Loucy (cell line): ENCODE measurements around the gene CACNG1.

Source experiments
- H2AFZ ChIP-seq: fragments of 200-600 bp; sonication (generic); 2 replicates; pipeline ENCODE4 v1.6.0; 2016; ENCODE audit warnings: antibody characterized with exemption, mild to moderate bottlenecking, low read length, moderate library complexity
- H3F3A ChIP-seq: fragments of 200-600 bp; 2 replicates; pipeline ENCODE4 v1.6.0; 2016; ENCODE audit warnings: antibody characterized with exemption, low read depth, mild to moderate bottlenecking
- H3K27me3 ChIP-seq: fragments of 200-600 bp; sonication (generic); 2 replicates; pipeline ENCODE4 v1.6.1; 2014; ENCODE audit warnings: low read length, mild to moderate bottlenecking; ENCODE audit not compliant: insufficient read depth, poor library complexity, severe bottlenecking
- H3K36me3 ChIP-seq: fragments of 200-600 bp; sonication (generic); 2 replicates; pipeline ENCODE4 v1.6.1; 2016; ENCODE audit warnings: low read length; ENCODE audit not compliant: insufficient read depth
- H3K4me1 ChIP-seq: fragments of 200-600 bp; sonication (generic); 2 replicates; pipeline ENCODE4 v1.5.1; 2014; ENCODE audit warnings: low read length, mild to moderate bottlenecking; ENCODE audit not compliant: insufficient read depth, poor library complexity, severe bottlenecking
- H3K4me2 ChIP-seq: fragments of 200-600 bp; sonication (generic); 2 replicates; pipeline ENCODE4 v1.6.0; 2014; ENCODE audit warnings: antibody characterized with exemption, low read length, low read depth, mild to moderate bottlenecking; ENCODE audit not compliant: poor library complexity, severe bottlenecking
- H3K4me3 ChIP-seq: fragments of 200-600 bp; sonication (generic); 2 replicates; pipeline ENCODE4 v1.5.1; 2014; ENCODE audit warnings: low read length, mild to moderate bottlenecking, mixed read lengths; ENCODE audit not compliant: poor library complexity, severe bottlenecking
- H3K79me2 ChIP-seq: fragments of 200-600 bp; sonication (generic); 2 replicates; pipeline ENCODE4 v1.6.1; 2014; ENCODE audit warnings: low read length; ENCODE audit not compliant: insufficient read depth
- H3K9ac ChIP-seq: fragments of 200-600 bp; sonication (generic); 2 replicates; pipeline ENCODE4 v1.6.0; 2014; ENCODE audit warnings: mild to moderate bottlenecking, low read depth, low read length, moderate library complexity; ENCODE audit not compliant: poor library complexity, severe bottlenecking
- H3K9me2 ChIP-seq: fragments of 200-600 bp; sonication (generic); replicated peaks from 2 replicates; pipeline ENCODE4 v1.6.1; 2016; ENCODE audit warnings: low read depth, low read length, mixed read lengths
- H3K9me3 ChIP-seq: fragments of 200-600 bp; sonication (generic); 2 replicates; pipeline ENCODE4 v1.6.1; 2014; ENCODE audit warnings: mild to moderate bottlenecking, antibody characterized with exemption, low read length, low read depth; ENCODE audit not compliant: insufficient read depth
- H4K20me1 ChIP-seq: fragments of 200-600 bp; sonication (generic); 2 replicates; pipeline ENCODE4 v1.6.0; 2014; ENCODE audit warnings: antibody characterized with exemption, low read length, mild to moderate bottlenecking; ENCODE audit not compliant: insufficient read depth, poor library complexity, severe bottlenecking
- EZH2phosphoT487 ChIP-seq: fragments of 200-600 bp; IDR thresholded peaks from 2 replicates; pipeline ENCODE4 v1.6.1; 2018; ENCODE audit warnings: antibody characterized with exemption, mild to moderate bottlenecking, moderate library complexity, borderline replicate concordance
- TF ChIP-seq, protein P1 (sequence below): fragments of 200-600 bp; sonication (generic); conservative IDR thresholded peaks from 2 replicates; pipeline ENCODE4 v1.5.1; 2014; ENCODE audit warnings: mild to moderate bottlenecking, antibody characterized with exemption, low read length

CACNG1 gene, protein sequence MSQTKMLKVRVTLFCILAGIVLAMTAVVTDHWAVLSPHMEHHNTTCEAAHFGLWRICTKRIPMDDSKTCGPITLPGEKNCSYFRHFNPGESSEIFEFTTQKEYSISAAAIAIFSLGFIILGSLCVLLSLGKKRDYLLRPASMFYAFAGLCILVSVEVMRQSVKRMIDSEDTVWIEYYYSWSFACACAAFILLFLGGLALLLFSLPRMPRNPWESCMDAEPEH

DNA sequence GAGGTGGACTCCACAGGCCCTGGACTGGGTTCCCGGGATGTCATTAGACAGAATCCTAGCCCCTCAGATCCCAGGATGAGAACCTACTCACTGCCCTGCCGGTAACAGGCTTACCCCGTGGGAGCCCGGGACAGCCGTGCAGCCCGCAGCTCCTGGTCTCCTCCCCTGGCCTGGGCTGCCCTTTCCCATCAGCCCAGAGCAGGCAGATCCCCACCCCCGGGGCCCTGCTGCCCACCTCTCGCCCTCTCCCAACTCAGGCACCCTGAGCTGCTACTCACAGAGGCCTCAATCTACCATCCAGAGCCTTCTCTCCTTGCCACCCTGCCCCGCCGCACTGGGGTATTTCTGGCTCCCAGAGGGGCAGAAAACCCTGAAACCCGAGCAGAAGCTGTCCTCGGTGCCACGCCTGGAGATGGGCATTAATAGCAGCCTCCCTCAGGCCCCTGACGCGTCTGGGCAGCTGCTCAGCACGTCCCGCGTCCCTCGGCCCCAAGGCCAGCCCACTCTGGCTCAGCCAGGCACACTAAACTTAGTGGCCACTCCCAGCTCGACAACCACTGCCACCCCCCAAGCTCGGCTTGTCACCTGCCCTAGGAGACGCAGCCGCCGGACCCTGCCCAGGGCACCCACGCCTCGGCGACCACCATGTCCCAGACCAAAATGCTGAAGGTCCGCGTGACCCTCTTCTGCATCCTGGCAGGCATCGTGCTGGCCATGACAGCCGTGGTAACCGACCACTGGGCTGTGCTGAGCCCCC, at the start of gene CACNG1:
Gene CACNG1 (plus strand): TSS at position 539 of the 757 bp plus-strand sequence. CDS start 107 bp downstream, at position 646.
- Histone ChIP-seq H2AFZ (no peak within 1 kb of the TSS), H3K36me3 (no peaks in the 10 kb centered on the region), H3K4me3 (no peak within 1 kb of the TSS), H3K9me3 (peaks cover 14% of the 10 kb centered on the region), H3K79me2 (no peaks in the 10 kb centered on the region), H3K9me2 (no peaks in the 10 kb centered on the region), H3K4me2 (no peak within 1 kb of the TSS), H3F3A (no peaks in the 10 kb centered on the region), H3K27me3 (no peaks in the 10 kb centered on the region), H4K20me1 (no peaks in the 10 kb centered on the region), H3K9ac (no peak within 1 kb of the TSS), H3K4me1 (no peaks in the 10 kb centered on the region)
- TF ChIP-seq, protein P1, sequence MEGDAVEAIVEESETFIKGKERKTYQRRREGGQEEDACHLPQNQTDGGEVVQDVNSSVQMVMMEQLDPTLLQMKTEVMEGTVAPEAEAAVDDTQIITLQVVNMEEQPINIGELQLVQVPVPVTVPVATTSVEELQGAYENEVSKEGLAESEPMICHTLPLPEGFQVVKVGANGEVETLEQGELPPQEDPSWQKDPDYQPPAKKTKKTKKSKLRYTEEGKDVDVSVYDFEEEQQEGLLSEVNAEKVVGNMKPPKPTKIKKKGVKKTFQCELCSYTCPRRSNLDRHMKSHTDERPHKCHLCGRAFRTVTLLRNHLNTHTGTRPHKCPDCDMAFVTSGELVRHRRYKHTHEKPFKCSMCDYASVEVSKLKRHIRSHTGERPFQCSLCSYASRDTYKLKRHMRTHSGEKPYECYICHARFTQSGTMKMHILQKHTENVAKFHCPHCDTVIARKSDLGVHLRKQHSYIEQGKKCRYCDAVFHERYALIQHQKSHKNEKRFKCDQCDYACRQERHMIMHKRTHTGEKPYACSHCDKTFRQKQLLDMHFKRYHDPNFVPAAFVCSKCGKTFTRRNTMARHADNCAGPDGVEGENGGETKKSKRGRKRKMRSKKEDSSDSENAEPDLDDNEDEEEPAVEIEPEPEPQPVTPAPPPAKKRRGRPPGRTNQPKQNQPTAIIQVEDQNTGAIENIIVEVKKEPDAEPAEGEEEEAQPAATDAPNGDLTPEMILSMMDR, result no peak
- no peak for TF ChIP-seq EZH2phosphoT487

DNA sequence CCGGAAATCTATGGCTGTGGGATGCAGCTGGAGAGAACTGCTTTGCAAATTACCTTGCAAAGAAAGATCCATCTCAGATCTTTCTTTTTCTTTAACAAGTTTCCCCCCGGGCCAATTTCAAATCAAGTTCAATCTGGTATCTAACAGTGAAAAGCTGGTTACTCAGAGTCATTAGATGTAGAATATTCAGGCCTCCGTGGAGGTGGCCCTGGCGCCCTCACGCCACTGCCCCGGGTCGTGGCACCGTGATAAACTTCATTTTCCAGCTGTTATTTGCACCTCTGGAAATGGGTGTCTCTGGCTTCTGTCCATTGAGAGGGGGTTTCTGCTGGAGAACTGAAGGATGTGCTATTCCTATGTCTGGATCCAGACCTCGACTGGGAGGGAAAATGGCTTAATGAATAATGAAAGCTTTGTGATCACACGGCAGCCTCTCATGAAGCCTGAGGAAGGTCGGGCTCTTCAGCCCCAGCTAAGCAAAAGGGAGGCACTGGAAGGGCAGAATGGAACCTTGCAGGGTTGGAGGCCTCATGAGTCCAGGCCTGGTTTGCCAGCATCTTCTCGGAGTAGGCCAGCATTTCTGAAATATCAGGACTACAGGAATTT, 49.3 kb upstream of the CACNG1 start:
- H3K9me3 ChIP-seq, result no peaks in the 10 kb centered on the region
- no peaks in the 10 kb centered on the region for H4K20me1 ChIP-seq
- no peaks in the 10 kb centered on the region for H3K79me2 ChIP-seq
- H2AFZ ChIP-seq, result no peak overlapping the region
- no peaks in the 10 kb centered on the region for H3K36me3 ChIP-seq
- H3K9me2 ChIP-seq, result no peaks in the 10 kb centered on the region
- TF ChIP-seq EZH2phosphoT487, result no peak
- TF ChIP-seq, protein P1, result no peak
- H3K4me3 ChIP-seq, result no peak overlapping the region
- no peak overlapping the region for H3K9ac ChIP-seq
- no peaks in the 10 kb centered on the region for H3K27me3 ChIP-seq
- no peak overlapping the region for H3K4me2 ChIP-seq
- H3F3A ChIP-seq, result no peaks in the 10 kb centered on the region
- H3K4me1 ChIP-seq, result no peaks in the 10 kb centered on the region

DNA sequence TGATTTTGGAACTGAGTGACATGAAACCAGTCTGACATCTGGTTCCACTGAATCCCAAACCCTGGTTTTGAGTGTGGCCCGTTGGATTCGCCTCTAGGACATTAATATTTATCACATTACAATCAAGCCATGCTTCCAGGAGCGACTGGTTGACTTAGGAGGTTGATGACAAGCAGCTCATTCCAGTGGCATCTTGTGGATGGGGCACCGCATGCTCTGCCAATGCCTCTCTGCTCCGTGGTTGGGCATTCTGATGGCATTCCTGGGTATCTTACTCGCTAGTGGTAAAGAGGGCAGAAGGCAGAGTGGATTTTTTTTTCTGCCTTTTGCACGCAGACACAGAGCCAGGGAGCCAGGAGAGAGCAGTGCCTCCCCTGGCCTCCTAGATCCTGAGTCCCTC, 48.4 kb upstream of the CACNG1 start:
- Histone ChIP-seq H4K20me1 (no peaks in the 10 kb centered on the region), H3K79me2 (no peaks in the 10 kb centered on the region), H3K4me1 (no peaks in the 10 kb centered on the region), H3K4me2 (no peak overlapping the region), H3K9ac (no peak overlapping the region), H3K9me2 (no peaks in the 10 kb centered on the region), H3K27me3 (no peaks in the 10 kb centered on the region), H3F3A (no peaks in the 10 kb centered on the region), H3K9me3 (no peaks in the 10 kb centered on the region), H2AFZ (no peak overlapping the region), H3K4me3 (no peak overlapping the region), H3K36me3 (no peaks in the 10 kb centered on the region)
- TF ChIP-seq EZH2phosphoT487, result no peak
- TF ChIP-seq, protein P1, result no peak
